Activated T-helper 1 cell treated with anti-CD3 and anti-CD28 coated beads, Interleukin-2, amount 50 U/mL, for 16 hours (primary cell): ENCODE data around the gene GP1BB.
"Not testable (repeated sequence)": the region's sequence is repeated elsewhere in the genome, so short reads cannot be mapped to it uniquely, and the experiment has no call there.

Experiments used
- DNase-seq, 2 donors: peaks; one replicate each; pipeline ENCODE4 v3.0.0-alpha.2; 2020; ENCODE audit warnings: low read depth in 1 of 2, low spot score in 1 of 2

GP1BB gene

GRCh38 chr22:19693981-19694670 is 29.2 kb upstream of the GP1BB start:
- DNase-seq: no peak

- DNase-seq: no peak
These were observed 28.6 kb upstream of the GP1BB start for GRCh38 chr22:19694696-19695095.

GRCh38 chr22:19696504-19697276 is 26.6 kb upstream of the GP1BB start:
- DNase-seq: no peak

GRCh38 chr22:19697871-19698270 is 25.5 kb upstream of the GP1BB start:
- DNase-seq: not testable (repeated sequence)

GRCh38 chr22:19700790-19701419 is 22.4 kb upstream of the GP1BB start:
- DNase-seq: no peak

- DNase-seq: no peak
These were observed 21.8 kb upstream of the GP1BB start for GRCh38 chr22:19701420-19702145.

GRCh38 chr22:19703869-19704268 is 19.5 kb upstream of the GP1BB start:
- DNase-seq: no peak

GRCh38 chr22:19704355-19705015 is 18.9 kb upstream of the GP1BB start:
- no peak for DNase-seq

- DNase-seq: no peak
These were observed 18.0 kb upstream of the GP1BB start for GRCh38 chr22:19705181-19705934.

- no peak for DNase-seq
These were observed 16.6 kb upstream of the GP1BB start for GRCh38 chr22:19706661-19707151.

GRCh38 chr22:19707347-19708290 is 15.7 kb upstream of the GP1BB start:
- DNase-seq: no peak

GRCh38 chr22:19708321-19709011 is 14.9 kb upstream of the GP1BB start:
- DNase-seq: no peak

GRCh38 chr22:19709063-19709769 is 14.1 kb upstream of the GP1BB start:
- no peak for DNase-seq

GRCh38 chr22:19710020-19710768 is 13.1 kb upstream of the GP1BB start:
- no peak for DNase-seq

- no peak for DNase-seq
These were observed 12.6 kb upstream of the GP1BB start for GRCh38 chr22:19710769-19711106.

GRCh38 chr22:19713245-19713644 is 10.1 kb upstream of the GP1BB start:
- DNase-seq: no peak

- no peak for DNase-seq
These were observed 9.6 kb upstream of the GP1BB start for GRCh38 chr22:19713650-19714311.
